ENCODE data around the gene SOX18. TPM values are rescaled to one million over a fixed set of nuclear protein-coding genes. Genes with fewer than 3 reads are reported as not detected.

The SOX18 gene
- total and polyA plus RNA-seq, 2 of the 8 experiments (the other 6 are each of a cell fraction or from before 2014, with no cell fraction given) = 0.09 TPM; not detected in 1

- Histone ChIP-seq H4K91ac (replicated peaks; ENCODE audit: insufficient read length, low read length) (no peak overlapping the region), H3K9me3 (ENCODE audit: insufficient read depth in 2 of 2, low read depth in 1 of 2, low read length in 1 of 2) (no peaks in the 10 kb centered on the region), H3K79me2 (ENCODE audit: control insufficient read depth in 1 of 2, insufficient read depth in 2 of 2, low read length in 2 of 2) (no peaks in the 10 kb centered on the region), H3K36me3 (ENCODE audit: control insufficient read depth in 2 of 4, insufficient read depth in 4 of 4, low read length in 3 of 4) (peaks cover 0 to 10% (median 0%) of the 10 kb centered on the region in 4 experiments; a peak in 1 of 8 replicates), H3K4me1 (replicated peaks in 1 of 4; ENCODE audit: control insufficient read depth in 3 of 4, insufficient read depth in 4 of 4, low read length in 3 of 4) (peaks cover 0 to 29% (median 13%) of the 10 kb centered on the region in 4 experiments; a peak in 6 of 7 replicates), H4K20me1 (replicated peaks in 1 of 2; ENCODE audit: control insufficient read depth in 1 of 2, insufficient read depth in 2 of 2, low read length in 2 of 2) (no peaks in the 10 kb centered on the region), H3K4ac (replicated peaks; ENCODE audit: insufficient read length, low read depth, low read length) (no peak overlapping the region), H2AK5ac (ENCODE audit: low read depth, low read length) (0 out of 2 replicates have a peak overlapping the region, but pooled peaks have one; percentile 39), H4K5ac (ENCODE audit: insufficient read length, low read depth, low read length) (no peak overlapping the region), H3K14ac (ENCODE audit: insufficient read length) (no peak overlapping the region), H3K18ac (ENCODE audit: extremely low read depth, low read length) (no peak overlapping the region; the same call in 1 of the 2 replicates), H3K23me2 (ENCODE audit: low read depth, low read length) (peaks cover 4% of the 10 kb centered on the region; the same call in 1 of the 2 replicates), H3K27me3 (replicated peaks in 1 of 4; ENCODE audit: control insufficient read depth in 3 of 4, extremely low read depth in 1 of 4, insufficient read depth in 3 of 4, low read length in 3 of 4) (peaks cover 44 to 66% (median 56%) of the 10 kb centered on the region in 4 experiments), H2BK120ac (replicated peaks; ENCODE audit: low read depth, low read length) (no peak overlapping the region), H3K79me1 (ENCODE audit: low read depth, low read length) (no peaks in the 10 kb centered on the region), H2AFZ (ENCODE audit: low read length) (no peak overlapping the region), H3K4me2 (ENCODE audit: insufficient read depth in 1 of 2, low read depth in 2 of 2, low read length in 2 of 2) (peak overlapping the region; percentile 17 to 53; a peak in 1 of 4 replicates), H3K4me3 (ENCODE audit: extremely low read depth in 1 of 4, insufficient read depth in 2 of 4, low read depth in 3 of 4, low read length in 4 of 4) (no peak overlapping the region), H2BK15ac (ENCODE audit: low read length) (peak overlapping the region; percentile 72; the same call in 1 of the 2 replicates), H3K23ac (ENCODE audit: insufficient read length) (no peak overlapping the region), H4K8ac (ENCODE audit: extremely low read depth, insufficient read depth, low read length) (no peak overlapping the region; the same call in 1 of the 2 replicates), H2BK20ac (ENCODE audit: low read length) (no peak overlapping the region), H3K9ac (replicated peaks in 1 of 4; ENCODE audit: extremely low read depth in 1 of 4, low read depth in 3 of 4, low read length in 3 of 4) (no peak overlapping the region), H3K56ac (replicated peaks; ENCODE audit: insufficient read length, low read depth, low read length) (no peak overlapping the region), H2BK12ac (ENCODE audit: low read depth, low read length) (no peak overlapping the region), H2BK5ac (ENCODE audit: low read depth, low read length) (no peak overlapping the region), H3K27ac (ENCODE audit: low read depth, low read length) (no peak overlapping the region)
- DNase-seq (ENCODE audit: low read depth in 1 of 2, low spot score in 2 of 2) (no peak), FAIRE-seq (no peak)
- TF ChIP-seq ZNF274 (IDR thresholded peaks at IDR 0.05; ENCODE audit: borderline replicate concordance, extremely low read depth, low read length) = no peak
- TF ChIP-seq TBP (IDR thresholded peaks at IDR 0.05; ENCODE audit: low read depth, low read length) = no peak
- TF ChIP-seq RBBP5 (IDR thresholded peaks at IDR 0.05; ENCODE audit: borderline replicate concordance, low read depth, low read length) = no peak
- no peak for TF ChIP-seq YY1 (IDR thresholded peaks at IDR 0.05; ENCODE audit: low read depth, low read length)
- no peak for TF ChIP-seq MAFK (IDR thresholded peaks at IDR 0.05; ENCODE audit: low read depth, low read length)
- TF ChIP-seq NANOG (IDR thresholded peaks at IDR 0.05; ENCODE audit: insufficient read depth, low read depth, low read length, poor library complexity, severe bottlenecking) = no peak
- no peak for TF ChIP-seq BACH1 (IDR thresholded peaks at IDR 0.05; ENCODE audit: low read length)
- no peak for TF ChIP-seq SAP30 (IDR thresholded peaks at IDR 0.05; ENCODE audit: insufficient read depth, insufficient replicate concordance, low read length)
- CTCF ChIA-PET (ENCODE audit: partially characterized antibody) = interaction anchor here (0.6 to 15.0 kb wide), 6 partner anchors 9 to 1651 kb away, joined by 3 to 139 read pairs (median 16); partner anchors contain the start of genes LKAAEAR1, OPRL1 and RGS19
- POLR2A ChIA-PET (ENCODE audit: partially characterized antibody) = interaction anchor here (0.6 to 2.0 kb wide), 5 partner anchors 9 to 392 kb away, joined by 3 to 9 read pairs (median 3); partner anchors contain the start of genes PCMTD2 and RTEL1
- 84% methylated on average over 23 of the region's 23 CpGs; no CpG with 5 or more reads in 1 of the 2 experiments for whole genome bisulfite sequencing, 2 experiments (ENCODE audit: extremely low coverage in 1 of 2, insufficient coverage in 1 of 2, insufficient read length in 1 of 2, insufficient replicate concordance in 2 of 2, low coverage in 1 of 2, low lambda C conversion rate in 2 of 2, missing lambda C conversion rate in 1 of 2)
Measured at GRCh38 chr20:64050261-64051032, 1.0 kb upstream of the SOX18 start.

All from H1 (cell line).